ENCODE data around the gene OR10J4.

GRCh38 chr1:159431904-159432303, at the start of gene OR10J4:
- no peak for TF ChIP-seq CTCF (IDR thresholded peaks at IDR 0.05)
- TF ChIP-seq POLR2A (IDR thresholded peaks at IDR 0.05): no peak

All from adrenal gland (tissue), 5 donors.